K562 (cell line): ENCODE results near the gene PAQR7. TPM values are rescaled to one million over a fixed set of nuclear protein-coding genes. Genes with fewer than 3 reads are reported as not detected.

Experiments
- ATAC-seq: fragments of 200-7000 bp; cut with Tn5 transposase; 3 replicates; pipeline ENCODE4 v1.9.1; 2020; ENCODE audit warnings: moderate library complexity
- BruUV-seq: library from RNA; stranded (reverse); fragments of 400-500 nt; replicated peaks from 2 replicates; lab custom pipeline; 2021; lab: Mats Ljungman, UMichigan
- CTCF ChIA-PET: fragments of 300-600 bp; formaldehyde crosslinking; extraction: SDS; loops from one replicate; lab custom pipeline; 2021; ENCODE audit warnings: low intra/inter-chr PET ratio; lab: Yijun Ruan, JAX
- POLR2A ChIA-PET: fragments of 300-600, 350-650 bp; sonication (Branson Sonifier 250); formaldehyde crosslinking; extraction: SDS; loops from one replicate; lab custom pipeline; 2021; ENCODE audit warnings: antibody characterized with exemption, inconsistent platforms; lab: Yijun Ruan, JAX
- DNase-seq, 4 experiments: peaks; one replicate each; pipeline versions ENCODE4 v3.0.0 to v3.0.0-alpha.2; 2011 to 2018; ENCODE audit warnings: low spot score in 3 of 4, mixed read lengths in 3 of 4; ENCODE audit errors: extremely low read depth in 1 of 4
- FAIRE-seq: peaks from 2 replicates; lab custom pipeline; 2011; peaks lifted over from hg19 to GRCh38; lab: Jason Lieb, UNC
- H2AFZ ChIP-seq: 2 replicates; pipeline ENCODE4 v1.6.0; 2011; ENCODE audit warnings: low read depth, low read length, control low read depth, inconsistent platforms
- H3K27ac ChIP-seq: fragments of 200-600 bp; 3 replicates; pipeline ENCODE4 v1.8.0; 2011; ENCODE audit warnings: low read depth, mild to moderate bottlenecking, control low read depth, inconsistent platforms, low read length, moderate library complexity, mixed read lengths; ENCODE audit errors: extremely low read depth
- H3K27me3 ChIP-seq, 2 experiments: fragments of 300-600 bp in 1 of 2; 2 replicates in 1 of 2; 3 replicates in 1 of 2; pipeline versions ENCODE4 v1.6.0 to v1.8.0; 2011; ENCODE audit warnings: inconsistent platforms in 2 of 2, low read length in 2 of 2, mild to moderate bottlenecking in 1 of 2, mixed read lengths in 1 of 2, moderate library complexity in 1 of 2; ENCODE audit not compliant: control insufficient read depth in 2 of 2, insufficient read depth in 2 of 2
- H3K36me3 ChIP-seq: fragments of 300-600 bp; 3 replicates; pipeline ENCODE4 v1.8.0; 2011; ENCODE audit warnings: mild to moderate bottlenecking, low read length, inconsistent platforms; ENCODE audit not compliant: control insufficient read depth, insufficient read depth
- H3K4me1 ChIP-seq, 2 experiments: fragments of 200-600 bp in 1 of 2; replicated peaks in 1 of 2; 2 replicates in 1 of 2; 3 replicates in 1 of 2; pipeline versions ENCODE4 v1.5.1 to v1.8.0; 2011; ENCODE audit warnings: inconsistent platforms in 2 of 2, low read length in 2 of 2, mild to moderate bottlenecking in 1 of 2, mixed read lengths in 1 of 2, moderate library complexity in 1 of 2; ENCODE audit not compliant: control insufficient read depth in 2 of 2, insufficient read depth in 2 of 2
- H3K4me2 ChIP-seq: 2 replicates; pipeline ENCODE4 v1.6.1; 2011; ENCODE audit warnings: low read length, control low read depth, inconsistent platforms, mixed read lengths; ENCODE audit not compliant: insufficient read depth
- H3K4me3 ChIP-seq: fragments of 200-600 bp; sonication (generic), shearing (Covaris generic); 2 replicates; pipeline ENCODE4 v1.5.1; 2016; ENCODE audit warnings: control low read depth, inconsistent platforms
- H3K79me2 ChIP-seq: fragments of 200-600 bp; 3 replicates; pipeline ENCODE4 v1.8.0; 2011; ENCODE audit warnings: low read length, inconsistent platforms; ENCODE audit not compliant: control insufficient read depth, insufficient read depth
- H3K9ac ChIP-seq, 2 experiments: 2 replicates each; pipeline versions ENCODE4 v1.6.0 to v1.6.1; 2011; ENCODE audit warnings: low read depth in 2 of 2, low read length in 2 of 2, control low read depth in 1 of 2, inconsistent platforms in 1 of 2, mild to moderate bottlenecking in 1 of 2, mixed read lengths in 1 of 2; ENCODE audit not compliant: insufficient read depth in 1 of 2
- H3K9me1 ChIP-seq: one replicate; pipeline ENCODE4 v1.6.0; 2011; ENCODE audit warnings: inconsistent platforms, mild to moderate bottlenecking, low read length, moderate library complexity; ENCODE audit not compliant: control insufficient read depth, insufficient read depth
- H3K9me3 ChIP-seq: replicated peaks from 2 replicates; pipeline ENCODE4 v1.5.1; 2011; ENCODE audit warnings: low read depth, low read length, inconsistent platforms; ENCODE audit not compliant: control insufficient read depth, insufficient read depth
- H4K20me1 ChIP-seq: replicated peaks from 2 replicates; pipeline ENCODE4 v1.6.1; 2011; ENCODE audit warnings: low read length, inconsistent platforms, mixed read lengths; ENCODE audit not compliant: control insufficient read depth, insufficient read depth
- ATF3 ChIP-seq, 2 experiments: fragments of 450-650 bp in 1 of 2; sonication (generic) in 1 of 2; formaldehyde crosslinking in 1 of 2; IDR thresholded peaks in 1 of 2; conservative IDR thresholded peaks in 1 of 2; 2 replicates each; pipeline versions ENCODE4 v1.6.1 to v1.8.1; 2016 to 2023; ENCODE audit warnings: mild to moderate bottlenecking in 2 of 2, moderate library complexity in 2 of 2, inconsistent platforms in 1 of 2, missing genetic modification reagents in 1 of 2
- ATF7 ChIP-seq: fragments of 450-650 bp; IDR thresholded peaks from 2 replicates; pipeline ENCODE4 v1.7.1; 2014; ENCODE audit warnings: mild to moderate bottlenecking, moderate library complexity
- BDP1 ChIP-seq: IDR thresholded peaks from 3 replicates; pipeline ENCODE4 v1.6.1; 2011; ENCODE audit not compliant: insufficient read length, insufficient read depth
- CREM ChIP-seq: IDR thresholded peaks from 2 replicates; pipeline ENCODE4 v1.6.1; 2014; ENCODE audit warnings: antibody characterized with exemption, low read depth
- EGR1 ChIP-seq: fragments of 450-650 bp; conservative IDR thresholded peaks from 2 replicates; pipeline ENCODE4 v1.6.1; 2017; ENCODE audit warnings: mild to moderate bottlenecking
- HMBOX1 ChIP-seq: sonication (generic); IDR thresholded peaks from 2 replicates; pipeline ENCODE4 v1.6.1; 2016
- JUND ChIP-seq, 2 experiments: IDR thresholded peaks; 2 replicates in 1 of 2; 3 replicates in 1 of 2; pipeline ENCODE4 v1.6.1; 2011; ENCODE audit warnings: borderline replicate concordance in 2 of 2, low read depth in 2 of 2, low read length in 2 of 2, improper control_type of control experiment in 1 of 2, missing biosample characterization in 1 of 2, missing genetic modification characterization in 1 of 2, missing genetic modification reagents in 1 of 2
- KAT7 ChIP-seq: sonication (generic); formaldehyde crosslinking; IDR thresholded peaks from 2 replicates; pipeline ENCODE4 v1.8.0; 2022; ENCODE audit warnings: missing genetic modification reagents, mild to moderate bottlenecking, borderline replicate concordance
- PCBP2 ChIP-seq: fragments of 200-400 bp; formaldehyde crosslinking; IDR thresholded peaks from 2 replicates; pipeline ENCODE4 v1.6.1; 2018; ENCODE audit warnings: low read length, low read depth, mild to moderate bottlenecking, moderate library complexity; ENCODE audit not compliant: poor library complexity, severe bottlenecking
- PPARD ChIP-seq: fragments of 250-450 bp; sonication (Bioruptor Pico); IDR thresholded peaks from 2 replicates; pipeline ENCODE4 v1.8.0; 2022; ENCODE audit warnings: inconsistent platforms, mild to moderate bottlenecking, moderate library complexity
- RB1 ChIP-seq: fragments of 450-650 bp; IDR thresholded peaks from 2 replicates; pipeline ENCODE4 v1.6.1; 2017; ENCODE audit warnings: low read depth, mild to moderate bottlenecking
- RNF2 ChIP-seq: sonication (generic); IDR thresholded peaks from 2 replicates; pipeline ENCODE4 v1.6.1; 2016
- TBL1XR1 ChIP-seq, 2 experiments: IDR thresholded peaks; 2 replicates each; pipeline ENCODE4 v1.6.1; 2012; ENCODE audit warnings: improper control_type of control experiment in 2 of 2, low read length in 2 of 2, mild to moderate bottlenecking in 1 of 2
- THRAP3 ChIP-seq: fragments of 450-650 bp; IDR thresholded peaks from 2 replicates; pipeline ENCODE4 v1.6.1; 2016; ENCODE audit warnings: mild to moderate bottlenecking, inconsistent platforms, borderline replicate concordance
- VEZF1 ChIP-seq: fragments of 200-800 bp; sonication (Bioruptor generic); IDR thresholded peaks from 2 replicates; pipeline ENCODE4 v1.6.1; 2017; ENCODE audit warnings: missing genetic modification characterization, missing compliant biosample characterization
- ZBTB33 ChIP-seq: sonication (generic); formaldehyde crosslinking; IDR thresholded peaks from 2 replicates; pipeline ENCODE4 v1.8.1; 2023; ENCODE audit warnings: mild to moderate bottlenecking, missing genetic modification reagents
- ZNF175 ChIP-seq: fragments of 200-800 bp; sonication (Bioruptor generic); IDR thresholded peaks from 2 replicates; pipeline ENCODE4 v1.6.1; 2016; ENCODE audit warnings: low read depth, mild to moderate bottlenecking, missing genetic modification characterization, missing compliant biosample characterization
- WGBS: fragments of 100-300 bp; shearing (Covaris generic); methylation state at CpG from one replicate; pipeline ENCODE4 v1.1.6; 2016; ENCODE audit warnings: low coverage, mixed read lengths; ENCODE audit not compliant: insufficient coverage; ENCODE audit errors: missing lambda C conversion rate; 5-methylcytosine and 5-hydroxymethylcytosine counted together
- in situ Hi-C: fragments of 300-500 bp; cut with MboI; formaldehyde crosslinking; loops from 4 replicates; pipeline ENCODE4 v1.15.0; 2018; ENCODE audit warnings: inconsistent platforms, mixed read lengths
- intact Hi-C: fragments of 100-400 bp; cut with micrococcal nuclease; formaldehyde crosslinking; loops from 2 replicates; pipeline ENCODE4 v1.14.2; 2022
- polyA plus RNA-seq, 8 experiments: library from polyadenylated mRNA; depleted of rRNA in 4 of 8; stranded (reverse) in 5 of 8; unstranded in 3 of 8; fragments of >200 nt; fragmentation: Nextera tagmentation in 2 of 8; fragmentation: Illumina TruSeq in 1 of 8; extraction: Ambion mirVana in 2 of 8; extraction: Trizol in 1 of 8; gene quantifications; 2 replicates each; pipeline versions ENCODE4 v1.2.1 to v1.2.3, GENCODE V29; 2011 to 2014; ENCODE audit warnings: inconsistent platforms in 1 of 8, missing spikeins in 1 of 8
- total RNA-seq, 7 experiments: library from RNA; depleted of rRNA in 6 of 7; stranded (reverse); fragments of >200 nt in 6 of 7; fragmentation: Illumina TruSeq in 2 of 7; extraction: Trizol in 2 of 7; gene quantifications; 2 replicates each; pipeline versions ENCODE4 v1.2.1 to v1.2.3, GENCODE V29; 2011 to 2021; ENCODE audit warnings: low replicate concordance in 1 of 7

Gene PAQR7
- total and polyA plus RNA-seq, 9 of the 15 experiments (the other 6 are each of a cell fraction or from before 2014, with no cell fraction given): 1.1 to 5.2 (median 2.6) TPM

- Histone ChIP-seq H3K9me1 (no peaks in the 10 kb centered on the region), H3K9ac (peak overlapping the region; percentile 95 to 99), H2AFZ (peak overlapping the region; percentile 96), H3K36me3 (peaks cover 28% of the 10 kb centered on the region; the same call in 2 of the 3 replicates), H3K79me2 (peaks cover 73% of the 10 kb centered on the region), H3K4me2 (peak overlapping the region; percentile 93), H4K20me1 (peaks cover 6% of the 10 kb centered on the region), H3K27ac (peak overlapping the region; percentile 92), H3K4me1 (peaks cover 49 to 57% of the 10 kb centered on the region in 2 experiments), H3K9me3 (no peaks in the 10 kb centered on the region), H3K4me3 (peak overlapping the region; percentile 87), H3K27me3 (no peaks in the 10 kb centered on the region)
- ChIA-PET POLR2A (interaction anchor here (0.8 to 5.9 kb wide), 7 partner anchors 11 to 225 kb away, joined by 3 to 49 read pairs (median 3); no protein-coding TSS in a partner anchor), CTCF (no interaction called here)
- in situ Hi-C loops: no loop called here
- peak; percentile 1 for ATAC-seq
- TSS peak; percentile 66 for BruUV-seq
- WGBS: 1% methylated on average over 7 of the region's 7 CpGs
- intact Hi-C loops: no loop called here
- DNase-seq: no peak
- peak; percentile 37 for FAIRE-seq
- TF ChIP-seq ATF3 (IDR thresholded peaks at IDR 0.05) (peak; percentile 24; the same call in 1 of the 2 replicates), ATF3 (CRISPR knock-in tag; conservative IDR thresholded peaks at IDR 0.05) (no peak; the same call in 1 of the 2 replicates), HMBOX1 (peak; percentile 94), PCBP2 (no peak), ATF7 (peak; percentile 11; the same call in 1 of the 2 replicates), THRAP3 (no peak), VEZF1 (no peak), JUND (IDR thresholded peaks at IDR 0.05; ENCODE audit: borderline replicate concordance, low read depth, low read length) (peak; percentile 25; the same call in 1 of the 2 replicates), JUND (tag; IDR thresholded peaks at IDR 0.05; ENCODE audit: borderline replicate concordance, low read depth, low read length) (no peak), RNF2 (no peak), ZBTB33 (CRISPR knock-in tag) (0 out of 2 replicates have a peak, but pooled peaks have one; percentile 16), EGR1 (no peak), RB1 (peak; percentile 35; the same call in 1 of the 2 replicates), PPARD (CRISPR knock-in tag) (no peak), KAT7 (CRISPR knock-in tag) (peak; percentile 32), TBL1XR1 (IDR thresholded peaks at IDR 0.05; ENCODE audit: low read length in 2 of 2) (no peak), ZNF175 (CRISPR knock-in tag) (0 out of 2 replicates have a peak, but pooled peaks have one; percentile 32), BDP1 (no peak), CREM (no peak)
Observed at GRCh38 chr1:25858494-25858893, 17.0 kb downstream of the PAQR7 start.
